ENCODE data around the gene DUSP18. TPM values are rescaled to one million over a fixed set of nuclear protein-coding genes. Genes with fewer than 3 reads are reported as not detected.
A peak's percentile ranks its signal among the peaks of the same experiment; 100 is the strongest.

Gene DUSP18
- total and polyA plus RNA-seq, 9 donors = 3.3 to 18.5 (median 5.7) TPM

- no peaks in the 10 kb centered on the region for H3K9me3 ChIP-seq
- TF ChIP-seq EP300 (IDR thresholded peaks at IDR 0.05) = no peak
- no peak for TF ChIP-seq POLR2A (IDR thresholded peaks at IDR 0.05)
- no peak for TF ChIP-seq CTCF (IDR thresholded peaks at IDR 0.05)
- H3K27ac ChIP-seq = no peak overlapping the region
- peaks cover 13% of the 10 kb centered on the region for H3K4me1 ChIP-seq (ENCODE audit: insufficient read depth)
- WGBS, 3 donors = 84 to 87% (median 86%) methylated on average over 7 of the region's 7 CpGs
- intact Hi-C loops (cut with DNase I) = loop anchor here in 1 of 4 donors (10.0 kb wide), 1 partner anchor 61 kb away; the partner anchor contains the start of gene SLC35E4
- no peak overlapping the region for H3K4me3 ChIP-seq
- no peaks in the 10 kb centered on the region for H3K27me3 ChIP-seq
- no peaks in the 10 kb centered on the region for H3K36me3 ChIP-seq
- DNase-seq = no peak
These were observed 28.4 kb upstream of the DUSP18 start for GRCh38 chr22:30695871-30696655.

- H3K4me3 ChIP-seq = peak overlapping the region; percentile 55
- H3K9me3 ChIP-seq = no peaks in the 10 kb centered on the region
- DNase-seq = peak in 4 of 5 donors; percentile 12 to 44 (median 40)
- H3K36me3 ChIP-seq = no peaks in the 10 kb centered on the region
- H3K27me3 ChIP-seq = no peaks in the 10 kb centered on the region
- WGBS, 3 donors = 56 to 58% (median 58%) methylated on average over 15 of the region's 15 CpGs
- no peak overlapping the region for H3K27ac ChIP-seq
- intact Hi-C loops (cut with DNase I) = loop anchor here in 1 of 4 donors (10.0 kb wide), 1 partner anchor 61 kb away; the partner anchor contains the start of gene SLC35E4
- no peak for TF ChIP-seq POLR2A (IDR thresholded peaks at IDR 0.05)
- TF ChIP-seq CTCF (IDR thresholded peaks at IDR 0.05) = no peak
- peaks cover 13% of the 10 kb centered on the region for H3K4me1 ChIP-seq (ENCODE audit: insufficient read depth)
These were observed 27.7 kb upstream of the DUSP18 start for GRCh38 chr22:30695351-30695851.

- Histone ChIP-seq H3K27me3 (no peaks in the 10 kb centered on the region), H3K4me3 (peak within 1 kb of the TSS; percentile 55), H3K27ac (no peak within 1 kb of the TSS), H3K36me3 (no peaks in the 10 kb centered on the region), H3K9me3 (no peaks in the 10 kb centered on the region), H3K4me1 (ENCODE audit: insufficient read depth) (peaks cover 13% of the 10 kb centered on the region)
- 1% methylated on average over 28 to 87 of the region's 88 CpGs for WGBS, 3 donors
- intact Hi-C loops (cut with DNase I) = loop anchor here in 1 of 4 donors (10.0 kb wide), 1 partner anchor 60 kb away; the partner anchor contains the start of gene SLC35E4
- no peak for TF ChIP-seq CTCF (IDR thresholded peaks at IDR 0.05)
- no peak for TF ChIP-seq POLR2A (IDR thresholded peaks at IDR 0.05)
- no peak for TF ChIP-seq EP300 (IDR thresholded peaks at IDR 0.05)
- peak; percentile 22 to 56 (median 46) for DNase-seq
These were observed 27.1 kb upstream of the DUSP18 start, which contains the start of gene OSBP2 for GRCh38 chr22:30694640-30695350. Gene OSBP2, plus strand, starts transcription at chr22:30694874. Its CDS starts 36 bp downstream, at chr22:30694910.

GRCh38 chr22:30694171-30694639 lies 26.5 kb upstream of the DUSP18 start:
- Histone ChIP-seq H3K4me1 (ENCODE audit: insufficient read depth) (peaks cover 13% of the 10 kb centered on the region), H3K27me3 (no peaks in the 10 kb centered on the region), H3K9me3 (no peaks in the 10 kb centered on the region), H3K36me3 (no peaks in the 10 kb centered on the region), H3K27ac (no peak overlapping the region), H3K4me3 (peak overlapping the region; percentile 41)
- 0 to 1% (median 1%) methylated on average over 25 to 37 of the region's 38 CpGs for WGBS, 3 donors
- TF ChIP-seq POLR2A (IDR thresholded peaks at IDR 0.05) (no peak), CTCF (IDR thresholded peaks at IDR 0.05) (no peak), EP300 (IDR thresholded peaks at IDR 0.05) (no peak)
- intact Hi-C loops (cut with DNase I) = loop anchor here in 1 of 4 donors (10.0 kb wide), 1 partner anchor 59 kb away; the partner anchor contains the start of gene SLC35E4
- peak; percentile 37 to 66 (median 55) for DNase-seq

Data from ovary (tissue), 9 donors.